GM12878 (cell line): ENCODE measurements around the gene SIK2. TPM values are rescaled to one million over a fixed set of nuclear protein-coding genes. Genes with fewer than 3 reads are reported as not detected.

Experiments used
- ATAC-seq: fragments of 200-7000 bp; cut with Tn5 transposase; 3 replicates; pipeline ENCODE4 v1.9.1; 2020; ENCODE audit warnings: mild to moderate bottlenecking, moderate library complexity
- BruUV-seq: library from RNA; stranded (reverse); fragments of 400-500 nt; replicated peaks from 2 replicates; lab custom pipeline; 2021; lab: Mats Ljungman, UMichigan
- CTCF ChIA-PET: fragments of 300-600 bp; sonication (Branson Sonifier 250); formaldehyde crosslinking; extraction: SDS; loops from one replicate; lab custom pipeline; 2021; ENCODE audit warnings: inconsistent platforms; lab: Yijun Ruan, JAX
- POLR2A ChIA-PET: fragments of 350-600 bp; formaldehyde crosslinking; extraction: SDS; loops from one replicate; lab custom pipeline; 2021; ENCODE audit warnings: inconsistent platforms; lab: Charles Lee
- RAD21 ChIA-PET: fragments of 300-600 bp; sonication (Branson Sonifier 250); formaldehyde crosslinking; loops from one replicate; lab custom pipeline; 2023; ENCODE audit warnings: antibody characterized with exemption; ENCODE audit not compliant: unreplicated experiment; lab: Charles Lee
- SMC1A ChIA-PET: fragments of 300-600 bp; sonication (Branson Sonifier 250); formaldehyde crosslinking; loops from one replicate; lab custom pipeline; 2023; ENCODE audit not compliant: unreplicated experiment, uncharacterized antibody; lab: Charles Lee
- DNase-seq: peaks from one replicate; pipeline ENCODE4 v3.0.0-alpha.2; 2011; ENCODE audit warnings: low read depth, low spot score
- FAIRE-seq: peaks from 3 replicates; lab custom pipeline; 2011; peaks lifted over from hg19 to GRCh38; lab: Jason Lieb, UNC
- H2AFZ ChIP-seq: 2 replicates; pipeline ENCODE4 v1.6.0; 2011; ENCODE audit warnings: low read depth, low read length, control low read depth; ENCODE audit not compliant: control insufficient read depth
- H3K27ac ChIP-seq: 2 replicates; pipeline ENCODE4 v1.5.1; 2011; ENCODE audit warnings: control low read depth; ENCODE audit not compliant: control insufficient read depth, insufficient read depth
- H3K27me3 ChIP-seq, 2 experiments: replicated peaks in 1 of 2; 2 replicates each; pipeline versions ENCODE4 v1.6.0 to v1.6.1; 2011; ENCODE audit warnings: low read length in 1 of 2; ENCODE audit not compliant: control insufficient read depth in 2 of 2, insufficient read depth in 2 of 2
- H3K36me3 ChIP-seq, 2 experiments: 2 replicates each; pipeline ENCODE4 v1.5.1; 2011; ENCODE audit warnings: low read length in 1 of 2; ENCODE audit not compliant: control insufficient read depth in 2 of 2, insufficient read depth in 2 of 2
- H3K4me1 ChIP-seq: 2 replicates; pipeline ENCODE4 v1.6.1; 2011; ENCODE audit warnings: mild to moderate bottlenecking, low read length, moderate library complexity, mixed read lengths; ENCODE audit not compliant: control insufficient read depth, insufficient read depth
- H3K4me2 ChIP-seq: 2 replicates; pipeline ENCODE4 v1.6.0; 2011; ENCODE audit warnings: control low read depth; ENCODE audit not compliant: control insufficient read depth, insufficient read depth
- H3K4me3 ChIP-seq: fragments of 200-600 bp; sonication (generic); 2 replicates; pipeline ENCODE4 v1.5.1; 2016
- H3K79me2 ChIP-seq: 2 replicates; pipeline ENCODE4 v1.6.0; 2011; ENCODE audit warnings: low read length; ENCODE audit not compliant: control insufficient read depth, insufficient read depth
- H3K9ac ChIP-seq: 2 replicates; pipeline ENCODE4 v1.8.0; 2011; ENCODE audit warnings: low read length, control low read depth, mixed read lengths; ENCODE audit not compliant: control insufficient read depth, insufficient read depth
- H3K9me3 ChIP-seq: replicated peaks from 3 replicates; pipeline ENCODE4 v1.5.1; 2011; ENCODE audit warnings: mild to moderate bottlenecking, low read length; ENCODE audit not compliant: control insufficient read depth, insufficient read depth
- H4K20me1 ChIP-seq: 2 replicates; pipeline ENCODE4 v1.6.0; 2011; ENCODE audit not compliant: control insufficient read depth, insufficient read depth
- BHLHE40 ChIP-seq, 2 experiments: fragments of 450-650 bp in 1 of 2; IDR thresholded peaks; 2 replicates each; pipeline ENCODE4 v1.6.1; 2011 to 2017; ENCODE audit warnings: low read depth in 2 of 2, borderline replicate concordance in 1 of 2, improper control_type of control experiment in 1 of 2, low read length in 1 of 2, mild to moderate bottlenecking in 1 of 2
- CBFB ChIP-seq: IDR thresholded peaks from 2 replicates; pipeline ENCODE4 v1.6.1; 2016; ENCODE audit warnings: antibody characterized with exemption, low read depth
- EGR1 ChIP-seq, 2 experiments: IDR thresholded peaks; 1 replicate in 1 of 2; 2 replicates in 1 of 2; pipeline ENCODE4 v1.6.1; 2011 to 2012; ENCODE audit warnings: low read depth in 2 of 2, low read length in 2 of 2, borderline replicate concordance in 1 of 2, mild to moderate bottlenecking in 1 of 2, moderate library complexity in 1 of 2
- NFIC ChIP-seq: IDR thresholded peaks from 2 replicates; pipeline ENCODE4 v1.6.1; 2012; ENCODE audit warnings: low read depth, mild to moderate bottlenecking, inconsistent platforms, low read length, moderate library complexity
- NFYA ChIP-seq: IDR thresholded peaks from 2 replicates; pipeline ENCODE4 v1.6.1; 2011; ENCODE audit warnings: low read depth, mild to moderate bottlenecking, low read length, improper control_type of control experiment, borderline replicate concordance
- PAX5 ChIP-seq: IDR thresholded peaks from 2 replicates; pipeline ENCODE4 v1.6.1; 2011; ENCODE audit warnings: low read depth, low read length, borderline replicate concordance
- ZNF622 ChIP-seq: fragments of 450-650 bp; IDR thresholded peaks from 2 replicates; pipeline ENCODE4 v1.6.1; 2017; ENCODE audit warnings: mild to moderate bottlenecking, inconsistent platforms
- in situ Hi-C: fragments of 300-500 bp; cut with MboI; formaldehyde crosslinking; loops from 9 replicates; pipeline ENCODE4 v1.14.3; 2018; ENCODE audit warnings: mixed read lengths
- intact Hi-C: fragments of 100-400 bp; cut with micrococcal nuclease; formaldehyde crosslinking; loops from one replicate; pipeline ENCODE4 v1.14.2; 2022; ENCODE audit not compliant: unreplicated experiment
- polyA plus RNA-seq, 11 experiments: library from polyadenylated mRNA; depleted of rRNA in 4 of 11; unstranded in 6 of 11; stranded (reverse) in 5 of 11; fragments of >200 nt; fragmentation: Nextera tagmentation in 4 of 11; fragmentation: Illumina TruSeq in 1 of 11; extraction: Ambion mirVana in 4 of 11; extraction: Trizol in 1 of 11; gene quantifications; 1 replicate in 1 of 11; 2 replicates in 10 of 11; pipeline versions ENCODE4 v1.2.1 to v1.2.3, GENCODE V29; 2011 to 2016; ENCODE audit warnings: inconsistent platforms in 2 of 11, missing spikeins in 2 of 11, low read depth in 1 of 11
- total RNA-seq, 4 experiments: library from RNA; depleted of rRNA in 3 of 4; stranded (reverse); fragments of >200 nt in 3 of 4; fragmentation: Illumina TruSeq in 1 of 4; extraction: Trizol in 1 of 4; gene quantifications; 2 replicates each; pipeline versions ENCODE4 v1.2.1 to v1.2.3, GENCODE V29; 2013 to 2021
- TF ChIP-seq, protein P1 (sequence below): fragments of 450-650 bp; formaldehyde crosslinking; IDR thresholded peaks from 2 replicates; pipeline ENCODE4 v1.4.0; 2022; ENCODE audit warnings: mild to moderate bottlenecking, moderate library complexity
- TF ChIP-seq, protein P2 (sequence below): fragments of 450-650 bp; formaldehyde crosslinking; IDR thresholded peaks from 2 replicates; pipeline ENCODE4 v1.4.0; 2020; ENCODE audit warnings: mild to moderate bottlenecking, moderate library complexity

SIK2 gene
- total and polyA plus RNA-seq, 10 of the 15 experiments (the other 5 are each of a cell fraction or from before 2014, with no cell fraction given): 0.97 to 14.2 (median 4.5) TPM

DNA sequence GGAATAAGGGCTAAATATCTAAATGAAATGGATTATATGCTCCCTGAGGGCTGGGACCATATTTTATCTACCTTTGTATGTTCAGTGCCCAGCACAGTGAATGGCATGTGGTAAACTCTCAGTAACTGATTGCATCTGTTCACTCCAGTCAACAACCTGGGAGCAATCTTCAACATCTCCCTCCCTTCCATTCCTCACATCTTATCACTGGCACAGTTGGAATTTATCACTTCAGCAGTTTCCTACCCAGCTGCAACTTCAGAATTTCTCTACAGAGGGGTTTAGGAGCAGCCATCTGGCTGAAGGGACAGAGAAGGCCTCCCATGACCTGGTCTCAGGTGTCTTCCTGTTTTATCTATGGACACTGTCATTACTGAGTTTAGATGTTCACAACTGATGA lies 9.8 kb upstream of the SIK2 start:
- no peaks in the 10 kb centered on the region; a peak in 2 of 4 replicates for H3K27me3 ChIP-seq
- H3K4me2 ChIP-seq: no peak overlapping the region
- in situ Hi-C loops: no loop called here
- TF ChIP-seq, protein P1, sequence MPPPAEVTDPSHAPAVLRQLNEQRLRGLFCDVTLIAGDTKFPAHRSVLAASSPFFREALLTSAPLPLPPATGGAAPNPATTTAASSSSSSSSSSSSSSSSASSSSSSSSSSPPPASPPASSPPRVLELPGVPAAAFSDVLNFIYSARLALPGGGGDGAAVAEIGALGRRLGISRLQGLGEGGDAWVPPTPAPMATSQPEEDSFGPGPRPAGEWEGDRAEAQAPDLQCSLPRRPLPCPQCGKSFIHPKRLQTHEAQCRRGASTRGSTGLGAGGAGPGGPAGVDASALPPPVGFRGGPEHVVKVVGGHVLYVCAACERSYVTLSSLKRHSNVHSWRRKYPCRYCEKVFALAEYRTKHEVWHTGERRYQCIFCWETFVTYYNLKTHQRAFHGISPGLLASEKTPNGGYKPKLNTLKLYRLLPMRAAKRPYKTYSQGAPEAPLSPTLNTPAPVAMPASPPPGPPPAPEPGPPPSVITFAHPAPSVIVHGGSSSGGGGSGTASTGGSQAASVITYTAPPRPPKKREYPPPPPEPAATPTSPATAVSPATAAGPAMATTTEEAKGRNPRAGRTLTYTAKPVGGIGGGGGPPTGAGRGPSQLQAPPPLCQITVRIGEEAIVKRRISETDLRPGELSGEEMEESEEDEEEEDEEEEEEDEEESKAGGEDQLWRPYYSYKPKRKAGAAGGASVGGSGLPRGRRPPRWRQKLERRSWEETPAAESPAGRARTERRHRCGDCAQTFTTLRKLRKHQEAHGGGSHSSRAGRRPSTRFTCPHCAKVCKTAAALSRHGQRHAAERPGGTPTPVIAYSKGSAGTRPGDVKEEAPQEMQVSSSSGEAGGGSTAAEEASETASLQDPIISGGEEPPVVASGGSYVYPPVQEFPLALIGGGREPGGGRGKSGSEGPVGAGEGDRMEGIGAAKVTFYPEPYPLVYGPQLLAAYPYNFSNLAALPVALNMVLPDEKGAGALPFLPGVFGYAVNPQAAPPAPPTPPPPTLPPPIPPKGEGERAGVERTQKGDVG (CRISPR knock-in tag): no peak
- TF ChIP-seq CBFB: no peak
- TF ChIP-seq, protein P2, sequence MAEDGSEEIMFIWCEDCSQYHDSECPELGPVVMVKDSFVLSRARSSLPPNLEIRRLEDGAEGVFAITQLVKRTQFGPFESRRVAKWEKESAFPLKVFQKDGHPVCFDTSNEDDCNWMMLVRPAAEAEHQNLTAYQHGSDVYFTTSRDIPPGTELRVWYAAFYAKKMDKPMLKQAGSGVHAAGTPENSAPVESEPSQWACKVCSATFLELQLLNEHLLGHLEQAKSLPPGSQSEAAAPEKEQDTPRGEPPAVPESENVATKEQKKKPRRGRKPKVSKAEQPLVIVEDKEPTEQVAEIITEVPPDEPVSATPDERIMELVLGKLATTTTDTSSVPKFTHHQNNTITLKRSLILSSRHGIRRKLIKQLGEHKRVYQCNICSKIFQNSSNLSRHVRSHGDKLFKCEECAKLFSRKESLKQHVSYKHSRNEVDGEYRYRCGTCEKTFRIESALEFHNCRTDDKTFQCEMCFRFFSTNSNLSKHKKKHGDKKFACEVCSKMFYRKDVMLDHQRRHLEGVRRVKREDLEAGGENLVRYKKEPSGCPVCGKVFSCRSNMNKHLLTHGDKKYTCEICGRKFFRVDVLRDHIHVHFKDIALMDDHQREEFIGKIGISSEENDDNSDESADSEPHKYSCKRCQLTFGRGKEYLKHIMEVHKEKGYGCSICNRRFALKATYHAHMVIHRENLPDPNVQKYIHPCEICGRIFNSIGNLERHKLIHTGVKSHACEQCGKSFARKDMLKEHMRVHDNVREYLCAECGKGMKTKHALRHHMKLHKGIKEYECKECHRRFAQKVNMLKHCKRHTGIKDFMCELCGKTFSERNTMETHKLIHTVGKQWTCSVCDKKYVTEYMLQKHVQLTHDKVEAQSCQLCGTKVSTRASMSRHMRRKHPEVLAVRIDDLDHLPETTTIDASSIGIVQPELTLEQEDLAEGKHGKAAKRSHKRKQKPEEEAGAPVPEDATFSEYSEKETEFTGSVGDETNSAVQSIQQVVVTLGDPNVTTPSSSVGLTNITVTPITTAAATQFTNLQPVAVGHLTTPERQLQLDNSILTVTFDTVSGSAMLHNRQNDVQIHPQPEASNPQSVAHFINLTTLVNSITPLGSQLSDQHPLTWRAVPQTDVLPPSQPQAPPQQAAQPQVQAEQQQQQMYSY (CRISPR knock-in tag): no peak
- TF ChIP-seq BHLHE40 (IDR thresholded peaks at IDR 0.05; ENCODE audit: borderline replicate concordance in 1 of 2, low read depth in 2 of 2, low read length in 1 of 2): no peak
- no peak for TF ChIP-seq ZNF622
- no peak for TF ChIP-seq PAX5
- no peak for TF ChIP-seq NFIC
- no peak for TF ChIP-seq NFYA
- TF ChIP-seq EGR1 (IDR thresholded peaks at IDR 0.05; ENCODE audit: borderline replicate concordance in 1 of 2, low read depth in 2 of 2, low read length in 2 of 2): no peak
- TF ChIP-seq, all 136 proteins: peak for 0
- DNase-seq (no peak), FAIRE-seq (no peak), ATAC-seq (no peak)
- Histone ChIP-seq H3K79me2 (no peaks in the 10 kb centered on the region), H3K27ac (no peak overlapping the region), H3K4me3 (no peak overlapping the region), H3K36me3 (no peaks in the 10 kb centered on the region), H3K9ac (no peak overlapping the region), H4K20me1 (no peaks in the 10 kb centered on the region), H2AFZ (no peak overlapping the region), H3K4me1 (no peaks in the 10 kb centered on the region), H3K9me3 (no peaks in the 10 kb centered on the region)
- ChIA-PET RAD21 (interaction anchor here (1.3 kb wide), 1 partner anchor 249 kb away, joined by 3 read pairs; no protein-coding TSS in a partner anchor), POLR2A (no interaction called here), SMC1A (interaction anchor here (0.8 to 2.4 kb wide), 3 partner anchors 172 to 250 kb away, joined by 3 to 9 read pairs (median 8); no protein-coding TSS in a partner anchor), CTCF (interaction anchor here (0.6 to 1.3 kb wide), 4 partner anchors 137 to 247 kb away, joined by 3 to 6 read pairs (median 3); no protein-coding TSS in a partner anchor)
- intact Hi-C loops: no loop called here
- BruUV-seq: no TSS peak
